ENCODE data around the gene MPZL1. TPM values are rescaled to one million over a fixed set of nuclear protein-coding genes. Genes with fewer than 3 reads are reported as not detected.

The MPZL1 gene
- total RNA-seq, 1 experiment from 2014 or later: 71.7 TPM

- Mint-ChIP-seq H3K27me3 (ENCODE audit: low read depth) (no peaks in the 10 kb centered on the region), H3K4me1 (peaks cover 60% of the 10 kb centered on the region), H3K9me3 (no peaks in the 10 kb centered on the region), H3K27ac (no peak overlapping the region), H3K4me3 (peak overlapping the region; percentile 81), H3K36me3 (peaks cover 5% of the 10 kb centered on the region; the same call in 1 of the 2 replicates)
- TF ChIP-seq TEAD1 (CRISPR knock-in tag; IDR thresholded peaks at IDR 0.05) (no peak), FOXP1 (CRISPR knock-in tag; IDR thresholded peaks at IDR 0.05; ENCODE audit: borderline replicate concordance) (no peak), CREM (CRISPR knock-in tag; IDR thresholded peaks at IDR 0.05) (no peak)
- DNase-seq (ENCODE audit: low spot score) (no peak), ATAC-seq (no peak)
- ChIA-PET POLR2A (no interaction called here), CTCF (no interaction called here)
Measured at GRCh38 chr1:167722870-167723251, 1.1 kb downstream of the MPZL1 start.

DNA sequence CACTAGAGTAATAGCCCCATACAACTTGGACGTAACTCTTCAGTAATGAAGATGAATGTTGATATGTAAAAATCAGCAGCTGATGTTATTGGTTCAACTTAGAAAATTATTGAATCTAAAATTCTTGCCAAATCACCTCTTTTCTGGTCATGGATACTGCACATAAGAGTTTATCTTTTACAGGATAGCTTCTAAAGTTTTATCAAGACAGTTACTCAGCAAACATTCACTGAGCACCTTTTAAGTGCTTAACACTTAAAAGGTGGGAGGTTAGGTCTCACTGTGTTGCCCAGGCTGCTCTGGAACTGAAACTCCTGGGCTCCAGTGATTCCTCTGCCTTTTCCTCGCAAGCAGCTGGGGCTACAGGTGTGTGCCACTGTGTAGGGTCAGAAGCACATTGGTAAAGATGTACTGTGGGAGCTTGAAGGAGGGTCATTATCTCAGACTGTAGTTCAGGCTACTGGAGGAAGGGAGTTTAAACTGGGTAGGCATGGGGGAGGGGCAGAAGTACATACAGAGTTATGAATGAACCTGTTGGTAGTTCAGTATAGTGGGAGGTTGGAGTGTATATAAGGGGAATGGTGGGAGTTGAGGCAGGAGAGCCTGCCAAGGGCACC lies 2.0 kb downstream of the MPZL1 start:
- H3K27ac Mint-ChIP-seq: no peak overlapping the region
- H3K4me3 Mint-ChIP-seq: peak overlapping the region; percentile 81
- ATAC-seq: no peak
- H3K4me1 Mint-ChIP-seq: peaks cover 58% of the 10 kb centered on the region
- H3K9me3 Mint-ChIP-seq: no peaks in the 10 kb centered on the region
- DNase-seq (ENCODE audit: low spot score): no peak
- ChIA-PET POLR2A (no interaction called here), CTCF (no interaction called here)
- no peaks in the 10 kb centered on the region for H3K27me3 Mint-ChIP-seq (ENCODE audit: low read depth)
- peaks cover 5% of the 10 kb centered on the region; the same call in 1 of the 2 replicates for H3K36me3 Mint-ChIP-seq
- TF ChIP-seq ZNF671 (CRISPR knock-in tag; IDR thresholded peaks at IDR 0.05) (no peak), ZNF263 (CRISPR knock-in tag; IDR thresholded peaks at IDR 0.05; ENCODE audit: low read depth) (no peak), NFYB (CRISPR knock-in tag; conservative IDR thresholded peaks at IDR 0.05; ENCODE audit: low read depth) (no peak), ZNF121 (CRISPR knock-in tag; IDR thresholded peaks at IDR 0.05) (peak; percentile 80; the same call in 1 of the 2 replicates), TEAD4 (CRISPR knock-in tag; IDR thresholded peaks at IDR 0.05) (no peak), NR2C2 (CRISPR knock-in tag; IDR thresholded peaks at IDR 0.05) (no peak), SMAD3 (CRISPR knock-in tag; IDR thresholded peaks at IDR 0.05; ENCODE audit: borderline replicate concordance) (no peak)

DNA sequence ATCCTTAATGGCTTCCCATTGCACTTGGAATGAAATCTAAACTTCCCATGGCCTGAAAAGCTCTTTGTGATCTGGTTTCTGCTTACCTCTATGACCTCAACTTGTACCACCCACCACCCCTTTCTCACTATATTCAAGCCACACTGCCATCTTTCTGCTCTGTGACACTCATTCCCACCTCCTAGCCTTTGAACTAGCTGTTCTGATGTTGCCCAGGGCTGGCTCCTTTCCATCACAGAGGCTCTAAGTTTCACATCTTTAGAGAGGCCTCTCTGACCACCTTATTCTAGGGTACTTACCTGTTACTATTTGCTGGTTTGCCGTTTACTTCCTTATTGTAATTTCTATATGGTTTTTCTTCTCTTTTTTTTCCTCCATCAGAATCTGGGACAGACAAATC lies 4.2 kb downstream of the MPZL1 start:
- DNase-seq (ENCODE audit: low spot score) (no peak), ATAC-seq (no peak)
- H3K4me3 Mint-ChIP-seq: no peak overlapping the region
- CTCF ChIA-PET: no interaction called here
- peaks cover 41% of the 10 kb centered on the region for H3K4me1 Mint-ChIP-seq
- H3K27me3 Mint-ChIP-seq (ENCODE audit: low read depth): no peaks in the 10 kb centered on the region
- H3K9me3 Mint-ChIP-seq: no peaks in the 10 kb centered on the region
- no peak for TF ChIP-seq CREB1 (CRISPR knock-in tag; IDR thresholded peaks at IDR 0.05)
- no peak for TF ChIP-seq HMGA2 (CRISPR knock-in tag; IDR thresholded peaks at IDR 0.05)
- TF ChIP-seq ZNF532 (CRISPR knock-in tag; IDR thresholded peaks at IDR 0.05; ENCODE audit: borderline replicate concordance): no peak
- TF ChIP-seq MXD4 (CRISPR knock-in tag; IDR thresholded peaks at IDR 0.05; ENCODE audit: borderline replicate concordance): no peak
- no peak for TF ChIP-seq GRHL2 (CRISPR knock-in tag; IDR thresholded peaks at IDR 0.05; ENCODE audit: insufficient replicate concordance, severe bottlenecking)
- no peak for TF ChIP-seq MYBL2 (CRISPR knock-in tag; IDR thresholded peaks at IDR 0.05)
- no peak for TF ChIP-seq TEAD4 (CRISPR knock-in tag; IDR thresholded peaks at IDR 0.05)
- TF ChIP-seq RELA (CRISPR knock-in tag; IDR thresholded peaks at IDR 0.05; ENCODE audit: borderline replicate concordance): no peak
- TF ChIP-seq, protein P1, sequence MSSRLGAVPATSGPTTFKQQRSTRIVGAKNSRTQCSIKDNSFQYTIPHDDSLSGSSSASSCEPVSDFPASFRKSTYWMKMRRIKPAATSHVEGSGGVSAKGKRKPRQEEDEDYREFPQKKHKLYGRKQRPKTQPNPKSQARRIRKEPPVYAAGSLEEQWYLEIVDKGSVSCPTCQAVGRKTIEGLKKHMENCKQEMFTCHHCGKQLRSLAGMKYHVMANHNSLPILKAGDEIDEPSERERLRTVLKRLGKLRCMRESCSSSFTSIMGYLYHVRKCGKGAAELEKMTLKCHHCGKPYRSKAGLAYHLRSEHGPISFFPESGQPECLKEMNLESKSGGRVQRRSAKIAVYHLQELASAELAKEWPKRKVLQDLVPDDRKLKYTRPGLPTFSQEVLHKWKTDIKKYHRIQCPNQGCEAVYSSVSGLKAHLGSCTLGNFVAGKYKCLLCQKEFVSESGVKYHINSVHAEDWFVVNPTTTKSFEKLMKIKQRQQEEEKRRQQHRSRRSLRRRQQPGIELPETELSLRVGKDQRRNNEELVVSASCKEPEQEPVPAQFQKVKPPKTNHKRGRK (CRISPR knock-in tag; IDR thresholded peaks at IDR 0.05; ENCODE audit: borderline replicate concordance): no peak
- no peak for TF ChIP-seq NR1H2 (CRISPR knock-in tag; IDR thresholded peaks at IDR 0.05)
- no peak for TF ChIP-seq NFYB (CRISPR knock-in tag; conservative IDR thresholded peaks at IDR 0.05; ENCODE audit: low read depth)
- TF ChIP-seq ATF1 (CRISPR knock-in tag; IDR thresholded peaks at IDR 0.05): no peak
- TF ChIP-seq, protein P2, sequence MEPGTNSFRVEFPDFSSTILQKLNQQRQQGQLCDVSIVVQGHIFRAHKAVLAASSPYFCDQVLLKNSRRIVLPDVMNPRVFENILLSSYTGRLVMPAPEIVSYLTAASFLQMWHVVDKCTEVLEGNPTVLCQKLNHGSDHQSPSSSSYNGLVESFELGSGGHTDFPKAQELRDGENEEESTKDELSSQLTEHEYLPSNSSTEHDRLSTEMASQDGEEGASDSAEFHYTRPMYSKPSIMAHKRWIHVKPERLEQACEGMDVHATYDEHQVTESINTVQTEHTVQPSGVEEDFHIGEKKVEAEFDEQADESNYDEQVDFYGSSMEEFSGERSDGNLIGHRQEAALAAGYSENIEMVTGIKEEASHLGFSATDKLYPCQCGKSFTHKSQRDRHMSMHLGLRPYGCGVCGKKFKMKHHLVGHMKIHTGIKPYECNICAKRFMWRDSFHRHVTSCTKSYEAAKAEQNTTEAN (CRISPR knock-in tag; IDR thresholded peaks at IDR 0.05): no peak
- no peak for TF ChIP-seq PRRX2 (CRISPR knock-in tag; IDR thresholded peaks at IDR 0.05)
- no peak for TF ChIP-seq ZNF671 (CRISPR knock-in tag; IDR thresholded peaks at IDR 0.05)
- no peak for TF ChIP-seq ZNF121 (CRISPR knock-in tag; IDR thresholded peaks at IDR 0.05)
- TF ChIP-seq ZNF138 (CRISPR knock-in tag; conservative IDR thresholded peaks at IDR 0.05): no peak
- TF ChIP-seq NR2C2 (CRISPR knock-in tag; IDR thresholded peaks at IDR 0.05): no peak
- TF ChIP-seq FOXK1 (CRISPR knock-in tag; IDR thresholded peaks at IDR 0.05): no peak
- no peak for TF ChIP-seq TP53 (CRISPR knock-in tag; IDR thresholded peaks at IDR 0.05)
- H3K27ac Mint-ChIP-seq: no peak overlapping the region
- POLR2A ChIA-PET: no interaction called here
- H3K36me3 Mint-ChIP-seq: peaks cover 16% of the 10 kb centered on the region

All from WTC11 (cell line).